DND-41 (cell line): ENCODE results near the gene EPHX1.

Experiments used
- CTCF ChIP-seq: IDR thresholded peaks from 2 replicates; pipeline ENCODE4 v1.5.1; 2012; ENCODE audit warnings: borderline replicate concordance, low read length, moderate library complexity, mild to moderate bottlenecking; ENCODE audit not compliant: poor library complexity, severe bottlenecking; ENCODE audit errors: extremely low read depth
- EZH2 ChIP-seq: IDR thresholded peaks from 3 replicates; pipeline ENCODE4 v1.6.1; 2012; ENCODE audit warnings: borderline replicate concordance, low read depth, mild to moderate bottlenecking, moderate library complexity, low read length, inconsistent platforms; ENCODE audit not compliant: severe bottlenecking

GRCh38 chr1:225862581-225862950, 52.6 kb downstream of the EPHX1 start:
- TF ChIP-seq CTCF (no peak), EZH2 (no peak)
